CD14-positive monocyte (primary cell): ENCODE measurements around the gene USP34. TPM values are rescaled to one million over a fixed set of nuclear protein-coding genes. Genes with fewer than 3 reads are reported as not detected.

Experiments
- DNase-seq, 3 donors: peaks; one replicate each; pipeline ENCODE4 v3.0.0-alpha.2; 2011 to 2022
- H2AFZ ChIP-seq: 2 replicates; pipeline ENCODE4 v1.6.0; 2012; ENCODE audit warnings: mild to moderate bottlenecking, low read depth, low read length, inconsistent platforms; ENCODE audit not compliant: insufficient read depth, poor library complexity, severe bottlenecking
- H3K27ac ChIP-seq, 2 donors: 1 replicate in 1 of 2; 2 replicates in 1 of 2; pipeline ENCODE4 v1.5.1; 2012 to 2013; ENCODE audit warnings: low read length in 2 of 2, control low read depth in 1 of 2, inconsistent platforms in 1 of 2, low read depth in 1 of 2, mild to moderate bottlenecking in 1 of 2
- H3K27me3 ChIP-seq, 2 donors: one replicate each; pipeline versions ENCODE4 v1.6.0 to v1.6.1; 2011 to 2013; ENCODE audit warnings: low read length in 2 of 2; ENCODE audit not compliant: control insufficient read depth in 2 of 2, insufficient read depth in 2 of 2
- H3K36me3 ChIP-seq, 2 donors: replicated peaks in 1 of 2; 1 replicate in 1 of 2; 2 replicates in 1 of 2; pipeline versions ENCODE4 v1.5.1 to v1.6.1; 2012 to 2013; ENCODE audit warnings: low read length in 2 of 2, control low read depth in 1 of 2, inconsistent platforms in 1 of 2, mild to moderate bottlenecking in 1 of 2; ENCODE audit not compliant: insufficient read depth in 2 of 2, control insufficient read depth in 1 of 2
- H3K4me1 ChIP-seq, 2 donors: 1 replicate in 1 of 2; 2 replicates in 1 of 2; pipeline versions ENCODE4 v1.5.1 to v1.6.1; 2012 to 2013; ENCODE audit warnings: low read length in 2 of 2, control low read depth in 1 of 2, inconsistent platforms in 1 of 2, mild to moderate bottlenecking in 1 of 2, moderate library complexity in 1 of 2; ENCODE audit not compliant: insufficient read depth in 2 of 2, control insufficient read depth in 1 of 2
- H3K4me2 ChIP-seq: replicated peaks from 2 replicates; pipeline ENCODE3; 2012; ENCODE audit warnings: low read length, moderate library complexity, mild to moderate bottlenecking; ENCODE audit not compliant: poor library complexity, severe bottlenecking; ENCODE audit errors: extremely low read depth
- H3K4me3 ChIP-seq, 3 experiments: fragments of 200-600 bp in 1 of 3; sonication (generic) in 1 of 3; replicated peaks in 1 of 3; 1 replicate in 2 of 3; 2 replicates in 1 of 3; pipeline ENCODE4 v1.5.1; 2011 to 2013; ENCODE audit warnings: low read length in 3 of 3, mild to moderate bottlenecking in 3 of 3, control low read depth in 2 of 3, low read depth in 2 of 3, inconsistent platforms in 1 of 3, moderate library complexity in 1 of 3
- H3K79me2 ChIP-seq: 2 replicates; pipeline ENCODE4 v1.6.0; 2012; ENCODE audit warnings: mild to moderate bottlenecking, control low read depth, inconsistent platforms, low read length, moderate library complexity; ENCODE audit not compliant: insufficient read depth
- H3K9ac ChIP-seq: 2 replicates; pipeline ENCODE4 v1.6.0; 2017; ENCODE audit warnings: low read length, mild to moderate bottlenecking; ENCODE audit not compliant: insufficient read depth, poor library complexity, severe bottlenecking
- H3K9me3 ChIP-seq, 2 donors: replicated peaks in 1 of 2; 1 replicate in 1 of 2; 2 replicates in 1 of 2; pipeline versions ENCODE4 v1.5.1 to v1.6.1; 2012 to 2013; ENCODE audit warnings: low read length in 2 of 2, control low read depth in 1 of 2; ENCODE audit not compliant: control insufficient read depth in 1 of 2, insufficient read depth in 1 of 2
- H4K20me1 ChIP-seq: 2 replicates; pipeline ENCODE4 v1.6.0; 2012; ENCODE audit warnings: mild to moderate bottlenecking, low read length, control low read depth, moderate library complexity; ENCODE audit not compliant: insufficient read depth
- H3K27ac Mint-ChIP-seq, 7 donors: one replicate each; pipeline ENCODE4 v1.8.0; 2020; ENCODE audit warnings: mild to moderate bottlenecking in 7 of 7, mixed read lengths in 7 of 7, moderate library complexity in 6 of 7, inconsistent platforms in 2 of 7
- H3K27me3 Mint-ChIP-seq, 3 donors: one replicate each; pipeline ENCODE4 v1.8.0; 2021 to 2022; ENCODE audit warnings: low read depth in 3 of 3, mild to moderate bottlenecking in 3 of 3, mixed read lengths in 3 of 3, moderate library complexity in 3 of 3, inconsistent platforms in 1 of 3
- H3K36me3 Mint-ChIP-seq, 2 donors: one replicate each; pipeline ENCODE4 v1.8.0; 2020; ENCODE audit warnings: mixed read lengths in 2 of 2, inconsistent platforms in 1 of 2, mild to moderate bottlenecking in 1 of 2
- H3K4me1 Mint-ChIP-seq: one replicate; pipeline ENCODE4 v1.8.0; 2020; ENCODE audit warnings: mild to moderate bottlenecking, mixed read lengths
- H3K4me3 Mint-ChIP-seq, 2 donors: one replicate each; pipeline ENCODE4 v1.8.0; 2020; ENCODE audit warnings: mild to moderate bottlenecking in 2 of 2, mixed read lengths in 2 of 2, moderate library complexity in 1 of 2
- H3K9me3 Mint-ChIP-seq, 7 donors: one replicate each; pipeline ENCODE4 v1.8.0; 2020 to 2022; ENCODE audit warnings: mixed read lengths in 7 of 7, mild to moderate bottlenecking in 6 of 7, moderate library complexity in 6 of 7, inconsistent platforms in 2 of 7
- WGBS: methylation state at CpG from one replicate; pipeline ENCODE4 v1.1.5; 2013; ENCODE audit warnings: missing lambda C conversion rate; ENCODE audit not compliant: insufficient coverage; 5-methylcytosine and 5-hydroxymethylcytosine counted together
- intact Hi-C, 2 donors: fragments of 100-400 bp; cut with micrococcal nuclease; formaldehyde crosslinking; loops; one replicate each; pipeline versions ENCODE4 v1.15.0 to v1.15.1; 2023
- polyA plus RNA-seq, 3 donors: library from polyadenylated mRNA; depleted of rRNA in 1 of 3; unstranded in 2 of 3; stranded (reverse) in 1 of 3; fragments of 300-500 nt in 2 of 3; fragments of >200 nt in 1 of 3; fragmentation: Illumina TruSeq in 2 of 3; gene quantifications; 1 replicate in 2 of 3; 2 replicates in 1 of 3; pipeline ENCODE4 v1.2.3, GENCODE V29; 2012 to 2021
- TF ChIP-seq, protein P1 (sequence below): fragments of 200-600 bp; IDR thresholded peaks from one replicate; pipeline ENCODE4 v1.8.0; 2022; ENCODE audit warnings: antibody characterized with exemption, mild to moderate bottlenecking

Gene USP34
- polyA plus RNA-seq, 3 donors = 2.8 to 47.2 (median 5.9) TPM

DNA sequence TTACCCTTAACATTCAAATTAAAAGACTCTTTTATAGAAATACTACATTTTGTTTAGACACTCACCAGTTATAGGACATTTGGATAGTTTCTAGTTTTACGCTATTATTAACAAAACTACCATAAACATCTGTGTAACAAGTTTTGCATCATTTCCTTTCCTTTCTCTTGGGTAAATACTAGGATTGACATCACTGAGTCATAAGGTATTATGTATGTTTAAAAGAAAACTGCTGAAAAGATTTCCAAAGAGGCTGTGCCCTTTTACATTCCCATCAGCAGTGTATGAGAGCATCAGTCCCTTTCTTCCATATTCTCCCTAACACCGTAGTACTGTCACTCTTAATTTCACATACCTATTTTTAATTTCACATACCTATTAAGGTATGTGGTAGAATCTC is 130.6 kb downstream of the USP34 start:
- no peak overlapping the region for H2AFZ ChIP-seq
- no peaks in the 10 kb centered on the region for H3K27me3 ChIP-seq
- no peak overlapping the region for H3K27ac ChIP-seq
- no peak overlapping the region for H3K27ac Mint-ChIP-seq
- WGBS = no CpG with 5 or more reads among the region's 2 CpGs
- no peak overlapping the region for H3K4me3 ChIP-seq
- DNase-seq = no peak
- H3K9ac ChIP-seq = no peak overlapping the region
- no peaks in the 10 kb centered on the region for H3K9me3 ChIP-seq
- H3K27me3 Mint-ChIP-seq = no peaks in the 10 kb centered on the region
- intact Hi-C loops = no loop called here
- H4K20me1 ChIP-seq = peaks cover 3% of the 10 kb centered on the region
- H3K4me1 ChIP-seq = peaks cover 2 to 4% of the 10 kb centered on the region in 2 donors
- TF ChIP-seq, protein P1, sequence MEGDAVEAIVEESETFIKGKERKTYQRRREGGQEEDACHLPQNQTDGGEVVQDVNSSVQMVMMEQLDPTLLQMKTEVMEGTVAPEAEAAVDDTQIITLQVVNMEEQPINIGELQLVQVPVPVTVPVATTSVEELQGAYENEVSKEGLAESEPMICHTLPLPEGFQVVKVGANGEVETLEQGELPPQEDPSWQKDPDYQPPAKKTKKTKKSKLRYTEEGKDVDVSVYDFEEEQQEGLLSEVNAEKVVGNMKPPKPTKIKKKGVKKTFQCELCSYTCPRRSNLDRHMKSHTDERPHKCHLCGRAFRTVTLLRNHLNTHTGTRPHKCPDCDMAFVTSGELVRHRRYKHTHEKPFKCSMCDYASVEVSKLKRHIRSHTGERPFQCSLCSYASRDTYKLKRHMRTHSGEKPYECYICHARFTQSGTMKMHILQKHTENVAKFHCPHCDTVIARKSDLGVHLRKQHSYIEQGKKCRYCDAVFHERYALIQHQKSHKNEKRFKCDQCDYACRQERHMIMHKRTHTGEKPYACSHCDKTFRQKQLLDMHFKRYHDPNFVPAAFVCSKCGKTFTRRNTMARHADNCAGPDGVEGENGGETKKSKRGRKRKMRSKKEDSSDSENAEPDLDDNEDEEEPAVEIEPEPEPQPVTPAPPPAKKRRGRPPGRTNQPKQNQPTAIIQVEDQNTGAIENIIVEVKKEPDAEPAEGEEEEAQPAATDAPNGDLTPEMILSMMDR = no peak
- H3K36me3 ChIP-seq = peaks cover 64 to 96% of the 10 kb centered on the region in 2 donors
- no peaks in the 10 kb centered on the region for H3K79me2 ChIP-seq
- no peak overlapping the region for H3K4me3 Mint-ChIP-seq
- H3K36me3 Mint-ChIP-seq = peaks cover 60 to 86% of the 10 kb centered on the region in 2 donors
- peaks cover 3% of the 10 kb centered on the region for H3K4me1 Mint-ChIP-seq
- H3K4me2 ChIP-seq = no peak overlapping the region
- H3K9me3 Mint-ChIP-seq = no peaks in the 10 kb centered on the region

DNA sequence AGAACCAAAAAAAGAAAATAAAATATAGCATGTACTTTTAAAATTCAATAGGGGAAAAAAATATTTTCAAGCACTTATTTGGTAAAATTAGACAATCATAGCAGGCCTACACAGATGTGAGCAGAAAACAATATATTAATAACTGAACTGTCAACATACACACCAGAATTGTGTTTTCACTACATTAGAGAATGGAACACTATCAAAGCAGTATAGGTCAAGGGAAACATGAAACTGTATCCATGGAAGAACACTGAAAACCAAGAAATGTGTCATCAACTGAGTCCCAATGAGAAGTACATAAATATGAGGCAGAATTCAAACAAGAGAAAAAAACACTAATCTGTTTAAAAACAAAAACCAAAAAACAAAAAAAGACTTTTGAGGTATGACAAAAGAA is 132.4 kb downstream of the USP34 start:
- H3K36me3 ChIP-seq = peaks cover 51 to 80% of the 10 kb centered on the region in 2 donors
- H3K4me1 Mint-ChIP-seq = peaks cover 14% of the 10 kb centered on the region

More for the DNA sequence above, 132.4 kb downstream of the USP34 start:
- H3K4me3 ChIP-seq = no peak overlapping the region
- intact Hi-C loops = no loop called here
- no peak overlapping the region for H3K4me2 ChIP-seq
- peaks cover 3% of the 10 kb centered on the region for H4K20me1 ChIP-seq
- no peaks in the 10 kb centered on the region for H3K27me3 ChIP-seq
- no peak for DNase-seq
- no peak overlapping the region for H3K27ac ChIP-seq
- H2AFZ ChIP-seq = no peak overlapping the region
- H3K9me3 ChIP-seq = no peaks in the 10 kb centered on the region
- Mint-ChIP-seq H3K27ac (no peak overlapping the region), H3K9me3 (no peaks in the 10 kb centered on the region), H3K4me3 (no peak overlapping the region), H3K27me3 (no peaks in the 10 kb centered on the region), H3K36me3 (peaks cover 50 to 70% of the 10 kb centered on the region in 2 donors)
- no peak overlapping the region for H3K9ac ChIP-seq
- TF ChIP-seq, protein P1 = no peak
- H3K4me1 ChIP-seq = peaks cover 7 to 12% of the 10 kb centered on the region in 2 donors
- no peaks in the 10 kb centered on the region for H3K79me2 ChIP-seq
